Epidermal melanocyte (primary cell): ENCODE measurements around the gene PAAF1.

Source experiments
- DNase-seq: peaks from one replicate; pipeline ENCODE4 v3.0.0; 2011; ENCODE audit warnings: low spot score; ENCODE audit not compliant: insufficient read length

Gene PAAF1

DNA sequence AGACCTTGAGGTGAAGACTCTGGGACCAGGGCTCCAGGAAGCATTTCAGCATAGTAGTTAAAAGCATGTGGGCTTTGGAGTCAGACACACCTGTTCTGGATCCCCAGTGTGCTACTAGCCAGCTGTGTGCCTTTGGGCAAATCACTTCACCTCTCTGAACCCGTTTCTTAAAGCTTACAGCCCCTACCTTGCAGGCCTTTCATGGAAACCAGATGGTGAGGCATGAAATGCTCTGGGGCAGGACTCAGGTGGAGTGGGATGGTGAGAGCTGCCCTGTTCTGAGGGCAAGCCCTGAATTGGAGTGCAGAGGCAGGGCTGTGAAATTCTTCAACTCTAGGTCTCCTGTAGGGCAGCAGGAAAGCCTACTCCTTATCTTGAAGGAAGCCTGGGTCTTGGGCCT is 95.4 kb downstream of the PAAF1 start:
- no peak for DNase-seq

DNA sequence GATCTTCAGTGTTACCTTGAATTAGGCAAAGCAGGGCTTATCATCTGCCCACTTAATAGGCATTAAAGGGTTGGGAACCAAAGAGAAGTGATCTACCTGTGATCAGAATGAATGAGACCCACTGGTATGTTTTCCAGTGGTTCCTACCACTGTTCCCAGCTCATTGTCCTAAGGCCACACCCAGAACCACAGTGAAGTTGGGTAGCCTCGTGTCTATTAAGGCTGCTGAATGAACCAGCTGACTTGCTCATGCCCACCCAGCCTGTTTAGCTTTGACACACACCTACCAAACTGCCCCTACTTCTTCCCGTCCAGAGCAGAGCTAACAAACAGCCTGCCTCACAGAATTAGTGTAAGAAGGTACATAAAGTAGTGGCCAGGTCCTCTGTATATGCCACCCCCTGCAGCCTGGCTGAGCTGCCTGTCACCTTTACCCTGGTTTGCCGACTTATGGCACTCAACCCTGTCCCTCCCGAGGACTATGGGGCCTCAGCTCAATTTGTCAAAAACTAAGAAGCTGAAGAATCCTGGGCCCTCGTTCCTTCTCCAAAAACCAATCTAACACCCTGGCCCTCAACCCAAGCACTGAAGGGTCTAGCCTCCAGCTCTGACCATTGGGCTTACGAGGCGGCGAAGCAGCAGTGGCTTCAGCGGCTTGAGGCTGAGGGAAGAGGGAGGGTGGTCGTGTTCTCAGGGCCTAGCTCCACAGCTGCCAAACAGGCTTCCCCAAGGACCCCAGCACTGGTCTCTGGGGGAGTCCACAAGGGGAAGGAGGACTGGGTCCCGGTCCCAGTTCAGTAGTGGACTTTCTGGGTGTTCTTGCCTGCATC is 96.0 kb downstream of the PAAF1 start:
- DNase-seq = no peak

DNA sequence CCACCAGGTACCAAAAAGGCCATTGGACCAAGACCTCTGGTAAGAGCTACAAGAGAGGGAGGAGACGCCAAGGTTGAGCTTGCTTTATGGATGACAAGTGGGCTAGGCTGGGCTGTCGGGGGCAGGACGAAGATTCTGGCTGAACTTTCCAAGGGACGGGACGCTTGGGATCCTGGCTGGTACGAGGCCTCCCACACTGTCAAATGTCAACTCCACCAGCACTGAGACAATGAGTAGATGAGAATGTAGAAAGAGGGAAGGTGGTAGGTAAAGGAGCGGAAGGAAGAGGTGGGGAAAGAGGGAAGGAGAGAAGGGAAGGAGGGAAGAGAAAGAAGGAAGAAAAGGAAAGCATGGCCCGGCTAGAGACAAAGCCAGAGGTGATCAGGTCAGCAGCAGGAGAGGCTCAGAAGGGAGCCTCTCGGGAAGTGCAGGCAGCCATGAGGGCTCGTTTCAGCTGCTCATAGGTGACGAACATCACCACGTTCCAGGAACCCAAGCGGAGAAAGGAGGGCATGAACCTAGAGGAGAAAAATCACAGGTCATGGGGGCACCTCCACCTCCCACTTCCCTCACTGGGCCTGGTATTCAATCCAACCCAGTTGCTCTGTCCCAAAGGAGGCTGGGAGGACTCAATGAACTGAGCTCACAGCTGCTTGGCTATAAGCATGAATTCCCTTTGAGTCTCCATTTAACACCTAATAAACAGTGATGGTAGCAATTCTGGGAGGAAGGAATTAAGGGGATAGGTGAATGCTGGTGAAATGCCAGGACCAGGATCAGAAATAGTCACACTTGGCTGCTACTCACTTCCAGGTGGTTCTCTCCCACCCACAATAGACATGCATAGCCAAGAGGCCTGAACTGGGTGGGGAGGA is 98.0 kb downstream of the PAAF1 start:
- DNase-seq = no peak

DNA sequence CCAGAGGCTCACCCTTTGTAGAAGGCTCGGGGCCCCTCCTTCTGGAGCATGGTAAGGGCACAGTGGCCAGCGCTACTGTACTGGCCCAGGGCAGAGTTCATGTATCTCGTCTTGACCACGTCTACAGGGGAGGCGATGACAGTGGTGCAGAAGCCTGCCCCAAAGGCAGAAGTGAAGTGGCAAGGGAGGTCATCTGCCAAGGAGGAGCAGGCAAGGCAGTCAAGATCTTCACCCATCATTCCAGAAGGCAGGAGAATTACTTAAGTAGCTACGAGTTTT is 98.6 kb downstream of the PAAF1 start:
- no peak for DNase-seq

DNA sequence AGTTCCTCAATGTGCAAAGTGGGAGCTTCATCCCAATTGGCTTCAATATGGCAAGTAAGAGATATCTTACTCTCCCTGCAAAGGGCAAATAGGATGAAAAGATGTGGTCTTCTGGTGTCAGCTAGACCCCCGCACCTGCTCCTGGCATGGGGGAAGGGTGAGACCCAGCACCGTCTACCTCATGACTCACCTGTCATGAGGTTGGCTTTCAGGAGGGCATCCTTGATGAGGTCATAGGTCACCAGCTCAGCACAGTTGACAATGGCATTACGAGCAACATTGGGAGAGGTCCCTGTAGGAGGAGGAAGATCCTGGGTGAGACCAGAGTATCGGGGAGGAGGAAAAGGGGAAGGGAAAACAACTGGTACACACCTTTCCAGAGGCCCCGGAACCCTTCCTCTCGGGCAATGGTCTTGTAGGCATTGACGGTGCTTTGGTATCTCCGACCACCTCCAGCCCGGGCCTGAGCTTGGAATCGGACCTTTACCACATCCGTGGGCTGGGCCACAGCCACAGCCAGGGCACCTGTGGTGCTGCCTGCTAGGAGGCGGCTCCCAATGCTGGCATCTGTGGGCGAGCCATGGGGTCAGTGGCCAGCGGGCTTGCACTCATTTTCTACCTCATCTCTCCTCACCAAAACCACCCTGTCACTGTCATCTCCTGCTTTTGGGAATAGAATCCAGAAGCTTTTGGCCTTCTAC is 99.8 kb downstream of the PAAF1 start:
- no peak for DNase-seq

DNA sequence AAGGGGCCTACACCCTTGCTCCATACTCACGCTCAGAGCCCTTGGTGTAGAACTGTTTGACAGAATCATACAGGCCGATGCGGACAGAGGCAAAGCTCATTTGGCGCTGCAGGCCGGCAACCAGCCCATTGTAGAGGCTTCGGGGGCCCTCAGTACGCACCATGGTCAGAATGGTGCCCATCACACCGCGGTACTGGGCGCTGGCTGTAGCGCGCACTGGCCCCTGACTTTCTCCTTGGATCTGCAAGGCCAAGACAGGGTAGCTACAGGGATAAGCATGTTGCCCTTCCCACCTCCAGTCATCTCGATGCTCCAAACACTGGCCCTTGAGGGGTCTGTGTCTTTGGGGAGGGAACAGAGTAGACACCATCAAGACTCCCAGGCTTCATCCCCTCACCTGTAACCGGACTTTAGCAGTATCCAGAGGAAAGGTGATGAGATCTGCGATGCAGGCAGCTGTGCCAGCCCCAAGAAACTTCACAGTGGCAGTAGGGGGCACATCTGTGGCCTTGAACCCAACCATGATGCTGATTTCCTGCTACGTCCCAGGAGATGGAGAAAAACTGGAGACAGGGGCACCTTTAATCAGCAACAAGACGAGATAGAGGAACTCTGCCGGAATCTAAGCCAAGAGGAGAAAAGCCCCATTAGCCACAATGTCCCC is 101.2 kb downstream of the PAAF1 start:
- no peak for DNase-seq

DNA sequence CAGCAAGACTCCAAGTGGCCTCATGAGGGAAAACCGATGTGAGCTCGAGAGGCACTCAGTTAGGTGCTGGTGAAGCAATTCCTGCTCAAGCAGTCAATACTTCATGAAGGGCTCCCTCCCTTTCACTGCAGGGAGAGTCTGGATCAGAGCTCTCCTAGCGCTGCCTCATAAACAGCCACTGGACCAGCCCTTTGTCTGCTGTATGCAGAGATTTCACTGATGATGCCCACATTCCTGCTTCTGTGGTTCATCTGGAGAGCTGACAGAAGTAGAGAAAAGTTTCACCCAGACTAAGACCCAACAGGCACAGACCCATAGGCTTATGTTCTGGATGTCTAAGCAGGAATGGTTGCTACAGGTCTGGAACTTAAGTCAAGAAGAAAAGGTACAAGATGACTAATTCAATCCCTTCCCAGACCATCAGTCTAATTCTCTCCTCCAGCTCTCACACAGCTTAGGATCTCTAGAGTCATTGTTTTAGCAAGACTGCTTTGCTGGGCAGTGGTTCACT is 101.8 kb downstream of the PAAF1 start:
- DNase-seq = no peak

DNA sequence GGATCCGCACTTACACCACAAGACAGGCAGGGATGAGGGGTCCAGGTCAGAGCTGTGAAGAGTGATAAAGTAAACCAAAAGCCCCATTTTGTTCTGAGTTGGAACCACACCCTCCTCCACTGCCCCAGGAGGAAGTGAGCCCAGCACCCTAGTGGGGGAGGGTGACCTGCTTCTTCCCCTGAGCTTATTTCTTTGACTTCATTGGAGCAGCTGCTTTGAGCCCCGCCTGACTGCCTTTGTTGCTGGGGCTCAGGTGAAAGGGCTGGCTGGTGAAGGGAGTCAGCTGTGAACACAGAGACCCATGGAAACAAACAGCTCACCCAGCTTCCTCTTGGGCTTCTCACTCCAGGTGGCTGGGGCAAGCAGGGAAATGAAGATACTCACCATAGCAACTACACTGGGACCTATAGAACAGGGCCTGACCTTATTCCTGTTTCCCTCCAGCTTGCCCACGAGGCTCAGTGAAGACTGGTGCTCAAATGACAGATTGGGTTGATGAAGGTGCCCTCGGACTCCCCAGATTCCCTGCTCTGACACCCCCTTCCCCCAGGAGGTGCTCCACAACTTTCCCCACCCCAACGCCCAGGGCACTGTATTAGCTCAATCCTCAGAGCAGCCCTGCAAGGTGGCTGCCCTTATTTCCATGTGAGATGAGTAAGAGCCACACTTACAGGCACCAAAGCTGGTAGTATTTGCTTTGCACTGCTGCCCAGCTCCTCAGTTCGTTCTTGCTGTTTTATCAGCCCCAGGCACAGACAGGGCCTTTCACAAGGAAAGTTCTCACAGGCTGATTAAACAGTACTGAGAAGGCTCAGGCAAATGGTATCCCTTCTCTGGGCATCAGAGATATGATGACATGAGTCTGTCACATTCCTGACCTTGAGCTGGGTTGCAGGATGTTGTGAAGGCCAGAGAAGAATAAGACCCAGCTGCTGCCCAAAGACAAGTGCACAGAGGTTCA is 103.5 kb downstream of the PAAF1 start:
- DNase-seq = no peak
